ENCODE measurements around the gene KDELR1. TPM values are rescaled to one million over a fixed set of nuclear protein-coding genes. Genes with fewer than 3 reads are reported as not detected.
A peak's percentile ranks its signal among the peaks of the same experiment; 100 is the strongest.

KDELR1 gene
- 39.5 and 53.7 TPM in 2 replicates for total RNA-seq (2014; rRNA removed; shearing (Covaris generic); ENCODE audit: low replicate concordance)

DNA sequence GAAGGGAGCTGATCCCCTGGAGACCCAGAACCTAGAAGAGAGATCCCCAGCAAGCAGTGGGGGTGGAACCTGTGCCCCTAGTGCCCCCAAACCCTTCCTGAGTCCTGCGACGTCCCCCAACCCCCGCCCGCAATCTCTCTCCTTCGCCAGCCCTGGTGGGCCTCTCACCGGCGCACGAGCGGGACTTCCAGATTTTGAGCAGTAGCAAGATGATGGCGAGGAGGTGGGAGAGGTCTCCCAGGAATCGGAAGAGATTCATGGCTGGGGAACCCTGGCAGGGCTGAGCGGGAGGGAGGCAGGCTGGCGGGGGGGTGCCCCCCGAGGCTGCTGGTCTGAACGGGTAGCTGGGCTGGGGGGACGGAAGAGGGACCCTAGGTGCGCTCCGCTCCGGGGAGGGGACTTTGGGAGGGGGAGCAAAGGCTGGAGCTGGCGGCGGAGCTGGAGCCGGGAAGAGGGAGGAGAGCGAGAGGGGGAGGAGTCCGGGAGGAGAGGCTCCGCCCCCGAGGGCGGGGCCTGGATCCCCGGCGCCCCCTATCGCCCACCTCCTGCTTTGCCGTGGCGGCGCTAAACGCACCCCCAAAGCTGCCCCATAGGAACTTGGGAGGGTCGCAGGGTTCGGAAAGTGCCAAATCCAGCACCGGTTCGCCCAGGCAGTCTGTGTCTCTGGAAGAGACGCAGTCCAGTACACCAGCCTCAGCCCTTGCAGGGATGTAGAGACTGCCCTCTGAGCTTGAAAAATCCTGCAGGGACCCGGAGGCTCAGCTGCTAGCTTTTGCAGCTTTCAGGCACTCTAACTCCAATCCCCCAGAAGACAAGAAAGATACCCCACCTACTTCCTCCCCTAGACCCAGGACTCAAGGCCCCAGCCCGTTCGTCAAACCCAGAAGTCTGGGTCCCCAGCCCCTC, at the start of gene KDELR1:
Gene KDELR1, minus strand, starts transcription at position 452 of the 906 bp plus-strand sequence. Its CDS starts 193 bp downstream, at position 259.
- Histone ChIP-seq H3K9ac (ENCODE audit: low read length) (peak within 1 kb of the TSS; percentile 97), H3K27ac (ENCODE audit: low read length) (peak within 1 kb of the TSS; percentile 75), H3K4me2 (ENCODE audit: low read depth, low read length, poor library complexity, severe bottlenecking) (peak within 1 kb of the TSS; percentile 85), H3K9me2 (replicated peaks; ENCODE audit: insufficient read depth, low read length) (no peaks in the 10 kb centered on the region), H3K4me3 (ENCODE audit: low read length) (peak within 1 kb of the TSS; percentile 90), H2AFZ (ENCODE audit: low read length) (peak within 1 kb of the TSS; percentile 46; the same call in 1 of the 2 replicates), H3K27me3 (ENCODE audit: low read length) (no peaks in the 10 kb centered on the region), H3K79me2 (ENCODE audit: low read length) (peaks cover 23% of the 10 kb centered on the region), H3K9me3 (ENCODE audit: low read length) (no peaks in the 10 kb centered on the region), H4K20me1 (ENCODE audit: insufficient read depth, low read depth, low read length) (no peaks in the 10 kb centered on the region), H3K4me1 (ENCODE audit: low read length) (peaks cover 7% of the 10 kb centered on the region), H3K36me3 (ENCODE audit: insufficient read depth, low read length) (peaks cover 11% of the 10 kb centered on the region; the same call in 1 of the 2 replicates)
- peak; percentile 86 for DNase-seq

DNA sequence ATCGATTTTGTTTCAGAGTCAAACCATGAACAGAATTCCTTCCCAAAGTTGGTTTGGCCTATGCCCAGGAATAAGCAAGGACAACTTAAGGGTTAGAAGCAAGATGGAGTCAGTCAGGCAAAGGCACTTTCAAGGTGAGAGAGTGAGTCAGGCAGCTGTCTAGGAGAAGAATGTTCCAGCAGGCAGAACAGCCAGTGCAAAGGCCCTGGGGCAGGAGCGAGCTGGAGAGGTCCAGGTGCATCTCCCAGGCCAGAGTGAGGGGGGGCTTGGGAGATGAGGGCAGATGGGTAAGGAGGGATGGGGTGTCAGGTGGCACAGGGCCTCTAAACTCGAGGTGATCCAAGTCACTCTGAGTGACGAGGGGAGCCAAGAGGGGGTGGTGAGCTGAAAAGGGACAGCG, 45.2 kb upstream of the KDELR1 start:
- H3K36me3 ChIP-seq (ENCODE audit: insufficient read depth, low read length) = no peaks in the 10 kb centered on the region
- H3K9ac ChIP-seq (ENCODE audit: low read length) = no peak overlapping the region
- H3K79me2 ChIP-seq (ENCODE audit: low read length) = no peaks in the 10 kb centered on the region
- no peak overlapping the region for H3K4me2 ChIP-seq (ENCODE audit: low read depth, low read length, poor library complexity, severe bottlenecking)
- no peak overlapping the region for H3K27ac ChIP-seq (ENCODE audit: low read length)
- DNase-seq = no peak
- H3K27me3 ChIP-seq (ENCODE audit: low read length) = no peaks in the 10 kb centered on the region
- H3K9me3 ChIP-seq (ENCODE audit: low read length) = no peaks in the 10 kb centered on the region
- H2AFZ ChIP-seq (ENCODE audit: low read length) = no peak overlapping the region
- H3K4me1 ChIP-seq (ENCODE audit: low read length) = no peaks in the 10 kb centered on the region
- no peak overlapping the region for H3K4me3 ChIP-seq (ENCODE audit: low read length)
- no peaks in the 10 kb centered on the region for H4K20me1 ChIP-seq (ENCODE audit: insufficient read depth, low read depth, low read length)
- no peaks in the 10 kb centered on the region for H3K9me2 ChIP-seq (replicated peaks; ENCODE audit: insufficient read depth, low read length)

DNA sequence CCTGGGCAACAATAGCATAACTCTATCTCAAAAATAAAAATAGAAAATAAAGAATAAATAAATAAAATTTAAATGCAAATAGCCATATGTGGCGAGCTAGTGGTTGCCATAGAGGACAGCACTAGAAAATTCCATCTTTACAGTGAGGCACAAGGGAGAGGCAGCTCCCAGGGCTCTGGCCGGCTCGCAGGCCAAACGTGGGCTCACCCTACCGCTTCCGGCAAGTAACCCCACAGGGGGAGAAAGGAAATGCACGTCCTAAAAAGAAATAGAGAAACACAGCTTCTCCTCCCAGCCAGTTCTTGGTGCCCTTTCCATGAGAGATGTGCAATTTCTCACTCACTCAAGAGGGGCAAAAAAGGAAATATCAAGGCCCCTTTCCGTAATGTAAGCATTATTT, 42.0 kb upstream of the KDELR1 start:
- Histone ChIP-seq H4K20me1 (ENCODE audit: insufficient read depth, low read depth, low read length) (no peaks in the 10 kb centered on the region), H3K36me3 (ENCODE audit: insufficient read depth, low read length) (no peaks in the 10 kb centered on the region), H3K9me3 (ENCODE audit: low read length) (no peaks in the 10 kb centered on the region), H3K27ac (ENCODE audit: low read length) (no peak overlapping the region), H3K4me1 (ENCODE audit: low read length) (no peaks in the 10 kb centered on the region), H3K9ac (ENCODE audit: low read length) (no peak overlapping the region), H3K27me3 (ENCODE audit: low read length) (no peaks in the 10 kb centered on the region), H2AFZ (ENCODE audit: low read length) (no peak overlapping the region), H3K4me2 (ENCODE audit: low read depth, low read length, poor library complexity, severe bottlenecking) (no peak overlapping the region), H3K9me2 (replicated peaks; ENCODE audit: insufficient read depth, low read length) (no peaks in the 10 kb centered on the region), H3K4me3 (ENCODE audit: low read length) (no peak overlapping the region), H3K79me2 (ENCODE audit: low read length) (no peaks in the 10 kb centered on the region)
- DNase-seq = no peak

DNA sequence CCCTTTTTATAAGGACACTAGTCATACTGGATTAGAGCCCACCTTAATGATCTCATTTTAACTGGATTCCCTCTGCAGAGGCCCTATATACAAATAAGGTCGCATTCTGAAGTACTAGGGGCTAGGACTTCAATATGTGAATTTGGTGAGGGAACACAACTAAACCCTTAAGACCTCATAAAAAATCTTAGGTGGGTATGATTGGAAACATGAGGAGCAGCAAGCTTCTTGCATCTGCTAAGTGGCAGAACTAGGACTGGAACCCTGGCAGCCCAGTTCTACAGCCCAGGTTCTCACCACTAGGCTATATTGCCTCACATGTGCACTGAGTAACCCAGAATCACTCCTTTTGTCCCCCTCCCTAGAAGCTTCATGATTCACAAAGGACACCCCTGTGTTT, 37.3 kb upstream of the KDELR1 start:
- no peak overlapping the region for H3K9ac ChIP-seq (ENCODE audit: low read length)
- no peaks in the 10 kb centered on the region for H3K36me3 ChIP-seq (ENCODE audit: insufficient read depth, low read length)
- H3K9me3 ChIP-seq (ENCODE audit: low read length) = no peaks in the 10 kb centered on the region
- no peaks in the 10 kb centered on the region for H3K79me2 ChIP-seq (ENCODE audit: low read length)
- H3K4me1 ChIP-seq (ENCODE audit: low read length) = peaks cover 5% of the 10 kb centered on the region
- no peak overlapping the region for H3K4me3 ChIP-seq (ENCODE audit: low read length)
- H4K20me1 ChIP-seq (ENCODE audit: insufficient read depth, low read depth, low read length) = no peaks in the 10 kb centered on the region
- no peak overlapping the region for H3K27ac ChIP-seq (ENCODE audit: low read length)
- DNase-seq = no peak
- no peak overlapping the region for H2AFZ ChIP-seq (ENCODE audit: low read length)
- no peak overlapping the region for H3K4me2 ChIP-seq (ENCODE audit: low read depth, low read length, poor library complexity, severe bottlenecking)
- no peaks in the 10 kb centered on the region for H3K27me3 ChIP-seq (ENCODE audit: low read length)
- H3K9me2 ChIP-seq (replicated peaks; ENCODE audit: insufficient read depth, low read length) = no peaks in the 10 kb centered on the region

DNA sequence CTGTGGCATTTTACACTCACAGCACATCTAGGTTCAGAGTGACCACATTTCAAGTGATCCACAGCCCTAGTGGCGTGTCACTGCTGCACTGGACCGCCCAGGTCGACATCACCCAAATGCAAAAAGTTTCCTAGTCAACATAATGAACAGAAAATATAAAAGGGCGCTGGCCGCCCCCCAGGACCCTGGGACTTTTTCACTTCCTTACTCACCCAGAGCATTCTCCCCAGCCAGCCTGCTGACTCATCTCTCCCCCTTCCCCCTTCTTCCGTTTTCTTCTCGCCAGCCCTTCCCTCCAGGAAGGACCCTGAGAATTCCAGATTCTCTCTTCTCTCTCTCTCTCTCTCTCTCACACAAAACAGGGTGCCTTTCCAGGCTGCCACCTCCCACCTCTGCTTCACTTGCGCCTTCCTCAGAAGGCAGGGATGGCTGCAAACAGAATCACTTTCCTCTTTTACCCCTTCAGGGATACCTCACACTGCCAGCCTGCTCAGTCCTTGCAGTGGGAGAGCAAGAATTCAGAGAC, 33.4 kb upstream of the KDELR1 start:
- Histone ChIP-seq H3K4me2 (ENCODE audit: low read depth, low read length, poor library complexity, severe bottlenecking) (no peak overlapping the region), H3K9ac (ENCODE audit: low read length) (no peak overlapping the region; the same call in 1 of the 2 replicates), H3K9me3 (ENCODE audit: low read length) (no peaks in the 10 kb centered on the region), H3K36me3 (ENCODE audit: insufficient read depth, low read length) (no peaks in the 10 kb centered on the region), H2AFZ (ENCODE audit: low read length) (no peak overlapping the region), H3K27ac (ENCODE audit: low read length) (no peak overlapping the region), H3K4me3 (ENCODE audit: low read length) (no peak overlapping the region), H3K4me1 (ENCODE audit: low read length) (peaks cover 5% of the 10 kb centered on the region), H3K9me2 (replicated peaks; ENCODE audit: insufficient read depth, low read length) (no peaks in the 10 kb centered on the region), H3K79me2 (ENCODE audit: low read length) (no peaks in the 10 kb centered on the region), H3K27me3 (ENCODE audit: low read length) (no peaks in the 10 kb centered on the region), H4K20me1 (ENCODE audit: insufficient read depth, low read depth, low read length) (no peaks in the 10 kb centered on the region)
- no peak for DNase-seq

DNA sequence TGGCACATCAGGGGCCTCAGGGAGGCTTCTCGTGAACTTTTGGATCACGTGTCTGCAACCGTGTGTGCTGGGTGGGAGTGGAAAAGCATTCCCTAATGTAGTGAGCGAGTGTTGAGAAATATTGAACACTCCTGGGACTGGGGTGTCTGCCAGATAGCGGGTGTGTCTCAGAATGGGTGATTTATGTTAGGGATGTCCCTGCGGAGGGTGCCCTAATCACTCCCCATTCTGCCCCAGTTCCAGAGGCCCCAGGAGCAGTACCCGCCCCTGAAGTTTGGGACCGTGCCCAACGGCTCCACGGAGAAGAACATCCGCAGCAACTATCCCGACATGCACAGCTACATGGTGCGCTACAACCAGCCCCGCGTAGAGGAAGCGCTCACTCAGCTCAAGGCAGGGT, 30.2 kb upstream of the KDELR1 start:
- Histone ChIP-seq H3K4me3 (ENCODE audit: low read length) (no peak overlapping the region), H2AFZ (ENCODE audit: low read length) (no peak overlapping the region), H3K27me3 (ENCODE audit: low read length) (no peaks in the 10 kb centered on the region), H3K4me1 (ENCODE audit: low read length) (peaks cover 5% of the 10 kb centered on the region), H3K79me2 (ENCODE audit: low read length) (no peaks in the 10 kb centered on the region), H3K9me3 (ENCODE audit: low read length) (no peaks in the 10 kb centered on the region), H3K4me2 (ENCODE audit: low read depth, low read length, poor library complexity, severe bottlenecking) (no peak overlapping the region), H4K20me1 (ENCODE audit: insufficient read depth, low read depth, low read length) (no peaks in the 10 kb centered on the region), H3K9me2 (replicated peaks; ENCODE audit: insufficient read depth, low read length) (no peaks in the 10 kb centered on the region), H3K36me3 (ENCODE audit: insufficient read depth, low read length) (no peaks in the 10 kb centered on the region), H3K9ac (ENCODE audit: low read length) (no peak overlapping the region), H3K27ac (ENCODE audit: low read length) (no peak overlapping the region)
- no peak for DNase-seq

DNA sequence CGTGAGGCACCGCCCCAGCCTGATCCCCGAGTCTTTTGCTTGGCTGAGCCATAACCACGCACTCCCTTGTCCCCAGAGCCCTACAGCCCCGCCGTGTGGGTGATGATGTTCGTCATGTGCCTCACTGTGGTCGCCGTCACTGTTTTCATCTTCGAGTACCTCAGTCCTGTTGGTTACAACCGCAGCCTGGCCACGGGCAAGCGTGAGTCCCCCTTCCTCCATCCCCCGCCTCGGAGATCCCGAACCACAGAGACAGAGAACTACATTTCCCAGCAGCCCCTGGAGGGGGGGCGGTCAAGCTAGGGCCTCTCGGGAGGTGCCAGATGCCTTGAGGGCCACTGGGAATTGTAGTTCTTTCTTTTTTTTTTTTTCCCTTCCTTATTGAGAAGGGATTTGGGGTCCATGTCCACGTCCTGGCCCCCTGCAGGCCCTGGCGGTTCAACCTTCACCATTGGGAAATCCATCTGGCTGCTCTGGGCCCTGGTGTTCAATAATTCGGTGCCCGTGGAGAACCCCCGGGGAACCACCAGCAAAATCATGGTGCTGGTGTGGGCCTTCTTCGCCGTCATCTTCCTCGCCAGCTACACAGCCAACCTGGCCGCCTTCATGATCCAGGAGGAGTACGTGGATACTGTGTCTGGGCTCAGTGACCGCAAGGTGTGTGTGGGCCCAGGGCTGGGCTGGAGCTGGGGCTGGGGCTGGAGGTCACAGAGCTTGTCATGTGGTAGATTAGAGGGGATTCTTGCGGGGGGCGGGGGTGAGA, 28.0 kb upstream of the KDELR1 start:
- H3K36me3 ChIP-seq (ENCODE audit: insufficient read depth, low read length) = no peaks in the 10 kb centered on the region
- H3K9ac ChIP-seq (ENCODE audit: low read length) = no peak overlapping the region
- H3K4me2 ChIP-seq (ENCODE audit: low read depth, low read length, poor library complexity, severe bottlenecking) = no peak overlapping the region
- H3K9me2 ChIP-seq (replicated peaks; ENCODE audit: insufficient read depth, low read length) = no peaks in the 10 kb centered on the region
- H3K4me3 ChIP-seq (ENCODE audit: low read length) = no peak overlapping the region
- no peaks in the 10 kb centered on the region for H3K4me1 ChIP-seq (ENCODE audit: low read length)
- H4K20me1 ChIP-seq (ENCODE audit: insufficient read depth, low read depth, low read length) = no peaks in the 10 kb centered on the region
- H3K27ac ChIP-seq (ENCODE audit: low read length) = no peak overlapping the region
- no peaks in the 10 kb centered on the region for H3K27me3 ChIP-seq (ENCODE audit: low read length)
- peak; percentile 74 for DNase-seq
- no peaks in the 10 kb centered on the region for H3K9me3 ChIP-seq (ENCODE audit: low read length)
- no peak overlapping the region for H2AFZ ChIP-seq (ENCODE audit: low read length)
- H3K79me2 ChIP-seq (ENCODE audit: low read length) = no peaks in the 10 kb centered on the region
